ENCODE data around the gene P2RX7.

P2RX7 gene

DNA sequence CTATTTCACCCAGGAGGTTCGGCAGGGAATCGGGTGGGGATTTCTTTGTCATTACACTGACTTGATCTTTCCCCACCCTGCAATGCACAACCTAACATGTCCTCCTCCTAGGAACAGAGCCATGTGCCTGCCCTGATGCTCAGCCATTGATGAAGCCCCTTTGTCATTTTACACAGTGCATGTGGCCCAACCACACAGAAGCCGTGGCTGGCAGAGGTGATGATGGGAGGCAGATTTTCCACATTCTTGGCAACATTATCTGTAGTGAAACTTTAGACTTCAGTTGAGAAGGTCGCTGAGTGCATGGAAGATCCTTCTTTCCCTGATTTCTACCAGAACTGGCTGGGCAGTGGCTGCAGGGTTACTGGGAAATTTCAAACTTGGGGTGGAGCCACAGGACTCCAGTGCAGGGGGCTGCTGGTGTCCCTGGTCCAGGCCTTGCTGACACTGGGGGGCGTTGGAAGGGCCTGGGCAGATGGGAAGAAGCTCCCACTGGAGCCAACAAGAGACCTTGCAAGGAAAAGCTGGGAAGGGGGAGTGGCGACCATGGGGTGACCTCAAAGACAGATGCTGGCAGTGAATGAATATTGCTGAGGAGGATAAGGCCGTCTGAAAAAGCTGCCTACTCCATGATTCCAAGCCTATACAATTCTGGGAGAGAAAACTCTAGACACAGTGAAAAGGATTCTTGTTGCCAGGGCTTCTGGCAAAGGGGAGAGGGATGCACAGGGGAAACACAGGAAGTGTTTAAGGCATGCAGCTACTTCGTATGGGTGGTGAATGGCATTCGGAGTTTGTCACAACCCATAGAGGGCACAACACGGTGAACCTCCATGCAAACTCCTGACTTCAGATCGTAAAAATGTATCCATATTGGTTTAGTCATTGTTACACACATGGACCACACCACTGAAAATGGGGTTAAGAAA lies 41.8 kb upstream of the P2RX7 start:
- no peaks in the 10 kb centered on the region for H3K27me3 ChIP-seq (ENCODE audit: insufficient read depth, poor library complexity, severe bottlenecking)
- no peak for DNase-seq (ENCODE audit: low read depth in 1 of 2, low spot score in 1 of 2)
- no peak overlapping the region for H3K27ac ChIP-seq (replicated peaks)
- no peak for TF ChIP-seq GABPA (IDR thresholded peaks at IDR 0.05; ENCODE audit: low read depth)
- TF ChIP-seq SPI1 (IDR thresholded peaks at IDR 0.05; ENCODE audit: borderline replicate concordance, low read depth) = no peak
- TF ChIP-seq, protein P1, sequence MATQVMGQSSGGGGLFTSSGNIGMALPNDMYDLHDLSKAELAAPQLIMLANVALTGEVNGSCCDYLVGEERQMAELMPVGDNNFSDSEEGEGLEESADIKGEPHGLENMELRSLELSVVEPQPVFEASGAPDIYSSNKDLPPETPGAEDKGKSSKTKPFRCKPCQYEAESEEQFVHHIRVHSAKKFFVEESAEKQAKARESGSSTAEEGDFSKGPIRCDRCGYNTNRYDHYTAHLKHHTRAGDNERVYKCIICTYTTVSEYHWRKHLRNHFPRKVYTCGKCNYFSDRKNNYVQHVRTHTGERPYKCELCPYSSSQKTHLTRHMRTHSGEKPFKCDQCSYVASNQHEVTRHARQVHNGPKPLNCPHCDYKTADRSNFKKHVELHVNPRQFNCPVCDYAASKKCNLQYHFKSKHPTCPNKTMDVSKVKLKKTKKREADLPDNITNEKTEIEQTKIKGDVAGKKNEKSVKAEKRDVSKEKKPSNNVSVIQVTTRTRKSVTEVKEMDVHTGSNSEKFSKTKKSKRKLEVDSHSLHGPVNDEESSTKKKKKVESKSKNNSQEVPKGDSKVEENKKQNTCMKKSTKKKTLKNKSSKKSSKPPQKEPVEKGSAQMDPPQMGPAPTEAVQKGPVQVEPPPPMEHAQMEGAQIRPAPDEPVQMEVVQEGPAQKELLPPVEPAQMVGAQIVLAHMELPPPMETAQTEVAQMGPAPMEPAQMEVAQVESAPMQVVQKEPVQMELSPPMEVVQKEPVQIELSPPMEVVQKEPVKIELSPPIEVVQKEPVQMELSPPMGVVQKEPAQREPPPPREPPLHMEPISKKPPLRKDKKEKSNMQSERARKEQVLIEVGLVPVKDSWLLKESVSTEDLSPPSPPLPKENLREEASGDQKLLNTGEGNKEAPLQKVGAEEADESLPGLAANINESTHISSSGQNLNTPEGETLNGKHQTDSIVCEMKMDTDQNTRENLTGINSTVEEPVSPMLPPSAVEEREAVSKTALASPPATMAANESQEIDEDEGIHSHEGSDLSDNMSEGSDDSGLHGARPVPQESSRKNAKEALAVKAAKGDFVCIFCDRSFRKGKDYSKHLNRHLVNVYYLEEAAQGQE (IDR thresholded peaks at IDR 0.05; ENCODE audit: insufficient replicate concordance, low read depth) = no peak
- TF ChIP-seq POLR2AphosphoS5 (IDR thresholded peaks at IDR 0.05; ENCODE audit: low read depth) = no peak
- TF ChIP-seq, protein P2, sequence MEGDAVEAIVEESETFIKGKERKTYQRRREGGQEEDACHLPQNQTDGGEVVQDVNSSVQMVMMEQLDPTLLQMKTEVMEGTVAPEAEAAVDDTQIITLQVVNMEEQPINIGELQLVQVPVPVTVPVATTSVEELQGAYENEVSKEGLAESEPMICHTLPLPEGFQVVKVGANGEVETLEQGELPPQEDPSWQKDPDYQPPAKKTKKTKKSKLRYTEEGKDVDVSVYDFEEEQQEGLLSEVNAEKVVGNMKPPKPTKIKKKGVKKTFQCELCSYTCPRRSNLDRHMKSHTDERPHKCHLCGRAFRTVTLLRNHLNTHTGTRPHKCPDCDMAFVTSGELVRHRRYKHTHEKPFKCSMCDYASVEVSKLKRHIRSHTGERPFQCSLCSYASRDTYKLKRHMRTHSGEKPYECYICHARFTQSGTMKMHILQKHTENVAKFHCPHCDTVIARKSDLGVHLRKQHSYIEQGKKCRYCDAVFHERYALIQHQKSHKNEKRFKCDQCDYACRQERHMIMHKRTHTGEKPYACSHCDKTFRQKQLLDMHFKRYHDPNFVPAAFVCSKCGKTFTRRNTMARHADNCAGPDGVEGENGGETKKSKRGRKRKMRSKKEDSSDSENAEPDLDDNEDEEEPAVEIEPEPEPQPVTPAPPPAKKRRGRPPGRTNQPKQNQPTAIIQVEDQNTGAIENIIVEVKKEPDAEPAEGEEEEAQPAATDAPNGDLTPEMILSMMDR (IDR thresholded peaks at IDR 0.05; ENCODE audit: insufficient read depth, low read length) = no peak
- H3K4me3 ChIP-seq (replicated peaks; ENCODE audit: insufficient read depth, low read length) = no peak overlapping the region

DNA sequence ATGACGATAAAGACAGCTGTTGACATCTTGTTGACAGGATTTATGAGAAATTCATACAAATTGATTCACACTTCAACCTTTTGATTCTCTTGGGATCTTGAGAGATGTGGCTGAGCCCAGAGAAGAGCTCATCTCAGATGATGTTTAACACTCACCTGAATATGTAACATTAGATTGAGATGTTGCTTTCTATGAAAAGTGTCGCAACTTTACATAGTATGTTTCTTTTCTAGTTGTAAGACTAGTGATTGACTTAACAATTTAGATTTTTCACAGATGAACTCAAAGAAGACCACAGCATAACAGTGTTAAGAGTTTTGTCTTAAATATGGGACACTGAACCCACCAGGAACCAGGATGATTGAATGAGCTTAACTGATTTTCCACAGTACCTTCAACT lies 40.6 kb upstream of the P2RX7 start:
- Histone ChIP-seq H3K27ac (replicated peaks) (no peak overlapping the region), H3K27me3 (ENCODE audit: insufficient read depth, poor library complexity, severe bottlenecking) (no peaks in the 10 kb centered on the region), H3K4me3 (replicated peaks; ENCODE audit: insufficient read depth, low read length) (no peak overlapping the region)
- no peak for DNase-seq (ENCODE audit: low read depth in 1 of 2, low spot score in 1 of 2)
- TF ChIP-seq POLR2AphosphoS5 (IDR thresholded peaks at IDR 0.05; ENCODE audit: low read depth) = no peak
- TF ChIP-seq GABPA (IDR thresholded peaks at IDR 0.05; ENCODE audit: low read depth) = no peak
- no peak for TF ChIP-seq SPI1 (IDR thresholded peaks at IDR 0.05; ENCODE audit: borderline replicate concordance, low read depth)
- TF ChIP-seq, protein P2 (IDR thresholded peaks at IDR 0.05; ENCODE audit: insufficient read depth, low read length) = no peak
- TF ChIP-seq, protein P1 (IDR thresholded peaks at IDR 0.05; ENCODE audit: insufficient replicate concordance, low read depth) = no peak

DNA sequence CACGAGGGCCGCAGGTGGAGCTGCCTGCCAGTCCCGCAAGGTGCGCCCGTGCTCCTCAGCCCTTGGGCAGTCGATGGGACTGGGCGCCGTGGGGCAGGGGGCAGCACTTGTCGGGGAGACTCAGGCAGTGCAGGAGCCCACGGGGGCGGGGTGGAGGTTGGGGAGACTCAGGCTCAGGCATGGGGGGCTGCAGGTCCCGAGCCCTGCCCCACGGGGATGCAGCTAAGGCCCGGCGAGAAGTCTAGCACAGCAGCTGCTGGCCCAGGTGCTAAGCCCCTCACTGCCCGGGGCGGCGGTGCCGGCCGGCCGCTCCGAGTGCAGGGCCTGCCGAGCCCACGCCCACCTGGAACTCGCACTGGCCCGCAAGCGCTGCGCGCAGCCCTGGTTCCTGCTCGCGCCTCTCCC lies 39.2 kb upstream of the P2RX7 start:
- H3K27ac ChIP-seq (replicated peaks) = no peak overlapping the region
- no peaks in the 10 kb centered on the region for H3K27me3 ChIP-seq (ENCODE audit: insufficient read depth, poor library complexity, severe bottlenecking)
- no peak for DNase-seq (ENCODE audit: low read depth in 1 of 2, low spot score in 1 of 2)
- no peak overlapping the region for H3K4me3 ChIP-seq (replicated peaks; ENCODE audit: insufficient read depth, low read length)
- TF ChIP-seq GABPA (IDR thresholded peaks at IDR 0.05; ENCODE audit: low read depth) (no peak), SPI1 (IDR thresholded peaks at IDR 0.05; ENCODE audit: borderline replicate concordance, low read depth) (no peak), POLR2AphosphoS5 (IDR thresholded peaks at IDR 0.05; ENCODE audit: low read depth) (no peak)
- TF ChIP-seq, protein P1 (IDR thresholded peaks at IDR 0.05; ENCODE audit: insufficient replicate concordance, low read depth) = no peak
- TF ChIP-seq, protein P2 (IDR thresholded peaks at IDR 0.05; ENCODE audit: insufficient read depth, low read length) = no peak

Measured in HL-60 (cell line).